Psoas muscle (tissue), 8 donors: ENCODE results near the gene RFX2. TPM values are rescaled to one million over a fixed set of nuclear protein-coding genes. Genes with fewer than 3 reads are reported as not detected.

ENCODE experiments used
- ATAC-seq, 4 donors: fragments of 200-7000 bp; cut with Tn5 transposase; one replicate each; pipeline ENCODE4 v1.9.1; 2020; ENCODE audit warnings: moderate library complexity in 3 of 4, mild to moderate bottlenecking in 2 of 4
- DNase-seq, 2 donors: peaks; one replicate each; pipeline ENCODE4 v3.0.0-alpha.2; 2020
- H3K27ac ChIP-seq: fragments of 200-600 bp; one replicate; pipeline ENCODE4 v1.8.0; 2022
- H3K27me3 ChIP-seq, 3 donors: fragments of 200-600 bp in 1 of 3; one replicate each; pipeline versions ENCODE4 v1.6.1 to v1.8.0; 2013 to 2022; ENCODE audit warnings: low read length in 2 of 3, mild to moderate bottlenecking in 2 of 3, moderate library complexity in 1 of 3; ENCODE audit not compliant: insufficient read depth in 3 of 3
- H3K36me3 ChIP-seq, 2 donors: fragments of 200-600 bp in 1 of 2; one replicate each; pipeline versions ENCODE4 v1.6.1 to v1.8.0; 2013 to 2022; ENCODE audit warnings: low read depth in 1 of 2, mild to moderate bottlenecking in 1 of 2, moderate library complexity in 1 of 2; ENCODE audit not compliant: insufficient read depth in 1 of 2
- H3K4me1 ChIP-seq: fragments of 200-600 bp; one replicate; pipeline ENCODE4 v1.8.0; 2022
- H3K4me3 ChIP-seq: fragments of 200-600 bp; one replicate; pipeline ENCODE4 v1.8.0; 2022; ENCODE audit warnings: mild to moderate bottlenecking
- H3K9me3 ChIP-seq: fragments of 200-600 bp; one replicate; pipeline ENCODE4 v1.8.0; 2022
- CTCF ChIP-seq: fragments of 200-600 bp; IDR thresholded peaks from one replicate; pipeline ENCODE4 v1.8.0; 2022; ENCODE audit warnings: antibody characterized with exemption
- WGBS, 3 donors: extraction: QIAGEN DNeasy Blood & Tissue Kit; methylation state at CpG; one replicate each; pipeline versions ENCODE4 v1.1.6 to v1.1.7; 2013; 5-methylcytosine and 5-hydroxymethylcytosine counted together
- intact Hi-C, 2 donors: fragments of 100-400 bp; cut with DNase I; formaldehyde crosslinking; loops; one replicate each; pipeline versions ENCODE4 v1.11.0 to v1.14.2; 2022
- polyA plus RNA-seq, 3 donors: library from polyadenylated mRNA; stranded (reverse); fragments of 200-250 nt; gene quantifications; one replicate each; pipeline ENCODE4 v1.2.3, GENCODE V29; 2013
- total RNA-seq, 4 donors: library from RNA; stranded (reverse); fragmentation: NEBNext Ultra II Directional in 2 of 4; extraction: Animal tissue kit (Norgen Biotek cat#: 25700) in 2 of 4; gene quantifications; one replicate each; pipeline versions ENCODE4 v1.2.1 to v1.2.4, GENCODE V29; 2021 to 2023
- donor health status: healthy with polysubstance abuse.
- donor health status: DM: no; HTN: no; CAD: no; lungs with moderate emphysema.
- donor health status: Bipolar disorder and iron deficiency.
- donor health status: healthy.
- donor health status: DM: yes; HTN: yes; CAD: no.
- donor health status: DM: no; HTN: no; CAD: no.
- donor health status: DM: no; HTN: no; CAD: no.
- donor health status: DM: yes; HTN: yes; CAD: no.

RFX2 gene
- total and polyA plus RNA-seq, 7 donors: 0.58 to 2.1 (median 1.0) TPM

GRCh38 chr19:6035026-6035425 lies 75.3 kb downstream of the RFX2 start:
- no peak for ATAC-seq
- Histone ChIP-seq H3K4me1 (no peaks in the 10 kb centered on the region), H3K36me3 (no peaks in the 10 kb centered on the region), H3K27me3 (peaks cover 0 to 9% (median 0%) of the 10 kb centered on the region in 3 donors), H3K9me3 (no peaks in the 10 kb centered on the region), H3K4me3 (no peak overlapping the region), H3K27ac (no peak overlapping the region)
- intact Hi-C loops: no loop called here
- 70 to 86% (median 75%) methylated on average over 3 of the region's 3 CpGs for WGBS, 3 donors
- no peak for TF ChIP-seq CTCF
- no peak for DNase-seq

GRCh38 chr19:6034512-6034911 lies 75.8 kb downstream of the RFX2 start:
- no peak overlapping the region for H3K4me3 ChIP-seq
- intact Hi-C loops: no loop called here
- 91 to 96% (median 91%) methylated on average over 4 of the region's 4 CpGs for WGBS, 3 donors
- H3K36me3 ChIP-seq: no peaks in the 10 kb centered on the region
- ATAC-seq: no peak
- H3K27me3 ChIP-seq: peaks cover 0 to 9% (median 0%) of the 10 kb centered on the region in 3 donors
- no peak for TF ChIP-seq CTCF
- no peak for DNase-seq
- no peaks in the 10 kb centered on the region for H3K9me3 ChIP-seq
- H3K27ac ChIP-seq: no peak overlapping the region
- H3K4me1 ChIP-seq: no peaks in the 10 kb centered on the region

- intact Hi-C loops: no loop called here
- ATAC-seq (no peak), DNase-seq (no peak)
- Histone ChIP-seq H3K27ac (no peak overlapping the region), H3K9me3 (no peaks in the 10 kb centered on the region), H3K27me3 (peaks cover 0 to 9% (median 0%) of the 10 kb centered on the region in 3 donors), H3K36me3 (no peaks in the 10 kb centered on the region), H3K4me1 (no peaks in the 10 kb centered on the region), H3K4me3 (no peak overlapping the region)
- WGBS, 3 donors: 89 to 97% (median 92%) methylated on average over 4 of the region's 4 CpGs
- TF ChIP-seq CTCF: no peak
These were observed 76.5 kb downstream of the RFX2 start for GRCh38 chr19:6033744-6034264.

- peaks cover 0 to 9% (median 0%) of the 10 kb centered on the region in 3 donors for H3K27me3 ChIP-seq
- no peaks in the 10 kb centered on the region for H3K36me3 ChIP-seq
- intact Hi-C loops: no loop called here
- no peak for TF ChIP-seq CTCF
- ATAC-seq (no peak), DNase-seq (no peak)
- H3K4me1 ChIP-seq: no peaks in the 10 kb centered on the region
- no peak overlapping the region for H3K4me3 ChIP-seq
- H3K9me3 ChIP-seq: no peaks in the 10 kb centered on the region
- WGBS, 3 donors: 95 to 97% (median 97%) methylated on average over 9 of the region's 9 CpGs
- no peak overlapping the region for H3K27ac ChIP-seq
These were observed 77.5 kb downstream of the RFX2 start for GRCh38 chr19:6032827-6033226.

GRCh38 chr19:6032381-6032780 lies 77.9 kb downstream of the RFX2 start:
- intact Hi-C loops: no loop called here
- Histone ChIP-seq H3K4me1 (no peaks in the 10 kb centered on the region), H3K9me3 (no peaks in the 10 kb centered on the region), H3K36me3 (no peaks in the 10 kb centered on the region), H3K27ac (no peak overlapping the region), H3K4me3 (no peak overlapping the region), H3K27me3 (peaks cover 0 to 9% (median 0%) of the 10 kb centered on the region in 3 donors)
- 80 to 91% (median 89%) methylated on average over 4 of the region's 4 CpGs for WGBS, 3 donors
- no peak for TF ChIP-seq CTCF
- no peak for DNase-seq
- ATAC-seq: no peak
